ENCODE measurements around the gene WAS.

WAS gene

DNA sequence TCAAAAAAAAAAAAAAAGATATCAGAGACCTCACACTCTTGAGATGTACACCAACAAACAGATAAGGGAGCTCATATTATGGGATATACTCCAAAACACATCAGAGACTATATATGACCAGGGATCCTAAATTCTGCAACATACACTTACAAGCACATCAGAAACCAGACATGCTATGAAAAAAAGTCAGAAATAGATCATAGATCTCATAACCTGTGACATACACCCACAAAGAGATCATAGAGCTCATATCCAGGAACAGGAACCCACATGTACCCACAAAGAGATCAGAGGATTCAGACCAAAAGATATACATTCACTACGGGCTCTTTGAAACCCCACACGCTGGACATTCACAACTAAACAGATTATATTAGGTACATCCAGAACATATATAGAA, 43.0 kb downstream of the WAS start:
- TF ChIP-seq, protein P1, sequence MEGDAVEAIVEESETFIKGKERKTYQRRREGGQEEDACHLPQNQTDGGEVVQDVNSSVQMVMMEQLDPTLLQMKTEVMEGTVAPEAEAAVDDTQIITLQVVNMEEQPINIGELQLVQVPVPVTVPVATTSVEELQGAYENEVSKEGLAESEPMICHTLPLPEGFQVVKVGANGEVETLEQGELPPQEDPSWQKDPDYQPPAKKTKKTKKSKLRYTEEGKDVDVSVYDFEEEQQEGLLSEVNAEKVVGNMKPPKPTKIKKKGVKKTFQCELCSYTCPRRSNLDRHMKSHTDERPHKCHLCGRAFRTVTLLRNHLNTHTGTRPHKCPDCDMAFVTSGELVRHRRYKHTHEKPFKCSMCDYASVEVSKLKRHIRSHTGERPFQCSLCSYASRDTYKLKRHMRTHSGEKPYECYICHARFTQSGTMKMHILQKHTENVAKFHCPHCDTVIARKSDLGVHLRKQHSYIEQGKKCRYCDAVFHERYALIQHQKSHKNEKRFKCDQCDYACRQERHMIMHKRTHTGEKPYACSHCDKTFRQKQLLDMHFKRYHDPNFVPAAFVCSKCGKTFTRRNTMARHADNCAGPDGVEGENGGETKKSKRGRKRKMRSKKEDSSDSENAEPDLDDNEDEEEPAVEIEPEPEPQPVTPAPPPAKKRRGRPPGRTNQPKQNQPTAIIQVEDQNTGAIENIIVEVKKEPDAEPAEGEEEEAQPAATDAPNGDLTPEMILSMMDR (IDR thresholded peaks at IDR 0.05; ENCODE audit: insufficient read depth, low read depth, low read length, missing control alignments) = no peak
- DNase-seq (ENCODE audit: low read depth) = no peak
- no peak overlapping the region for H3K4me3 ChIP-seq (ENCODE audit: low read length)

DNA sequence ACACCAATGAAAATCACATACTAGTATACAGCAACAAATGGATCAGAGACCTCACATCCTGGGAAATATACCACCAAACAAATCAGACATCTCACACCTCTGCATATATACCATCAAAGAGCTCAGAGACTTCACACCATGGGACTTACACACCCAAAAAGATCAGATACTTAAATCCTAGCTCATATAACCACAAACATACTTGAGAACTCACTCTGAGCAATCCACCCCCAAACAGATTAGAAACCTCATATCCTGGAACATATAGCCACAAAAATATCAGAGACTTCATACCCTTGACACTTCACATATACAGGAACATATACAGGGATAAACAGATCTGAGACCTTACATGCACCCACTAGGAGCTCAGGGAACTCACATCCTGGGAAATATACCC, 45.1 kb downstream of the WAS start:
- no peak overlapping the region for H3K4me3 ChIP-seq (ENCODE audit: low read length)
- no peak for DNase-seq (ENCODE audit: low read depth)
- TF ChIP-seq, protein P1 (IDR thresholded peaks at IDR 0.05; ENCODE audit: insufficient read depth, low read depth, low read length, missing control alignments) = no peak

DNA sequence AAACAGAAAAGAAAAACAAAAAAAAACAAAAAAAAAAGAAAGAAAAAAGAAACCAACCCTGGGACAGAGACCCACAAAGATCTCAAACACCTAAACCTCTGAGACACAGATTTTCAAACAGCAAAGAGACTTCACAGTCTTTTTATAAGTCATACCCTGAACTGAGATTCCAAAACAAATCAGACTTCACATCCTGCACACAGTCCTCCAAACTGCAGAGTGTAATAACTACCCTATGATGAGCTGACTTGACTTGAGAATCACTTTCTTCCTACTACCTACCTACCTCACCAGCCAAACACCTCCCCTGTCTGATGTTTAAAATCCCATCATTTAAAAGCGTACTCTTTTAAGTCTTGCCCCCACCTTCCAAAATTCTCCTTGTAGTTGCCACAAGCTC, 52.7 kb downstream of the WAS start:
- TF ChIP-seq, protein P1 (IDR thresholded peaks at IDR 0.05; ENCODE audit: insufficient read depth, low read depth, low read length, missing control alignments) = no peak
- no peak for DNase-seq (ENCODE audit: low read depth)
- H3K4me3 ChIP-seq (ENCODE audit: low read length) = peak overlapping the region; percentile 46

DNA sequence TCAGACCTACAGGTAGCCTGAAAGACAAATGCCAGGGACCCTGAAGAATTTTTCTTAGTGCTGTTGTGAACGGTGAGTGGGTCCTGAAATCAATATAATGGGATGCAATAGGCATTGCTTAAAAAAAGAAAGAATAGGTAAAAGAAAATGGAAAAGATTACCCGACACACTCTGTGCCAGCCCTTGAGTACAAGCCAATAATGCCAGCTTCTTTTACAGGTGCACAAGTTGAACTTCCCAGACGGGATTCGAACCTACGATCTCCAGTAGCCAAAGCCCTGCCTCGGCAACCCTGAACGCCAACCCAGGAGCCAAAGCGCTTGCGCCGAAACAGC, 53.2 kb downstream of the WAS start:
- TF ChIP-seq, protein P1 (IDR thresholded peaks at IDR 0.05; ENCODE audit: insufficient read depth, low read depth, low read length, missing control alignments) = no peak
- DNase-seq (ENCODE audit: low read depth) = no peak
- peak overlapping the region; percentile 46 for H3K4me3 ChIP-seq (ENCODE audit: low read length)

DNA sequence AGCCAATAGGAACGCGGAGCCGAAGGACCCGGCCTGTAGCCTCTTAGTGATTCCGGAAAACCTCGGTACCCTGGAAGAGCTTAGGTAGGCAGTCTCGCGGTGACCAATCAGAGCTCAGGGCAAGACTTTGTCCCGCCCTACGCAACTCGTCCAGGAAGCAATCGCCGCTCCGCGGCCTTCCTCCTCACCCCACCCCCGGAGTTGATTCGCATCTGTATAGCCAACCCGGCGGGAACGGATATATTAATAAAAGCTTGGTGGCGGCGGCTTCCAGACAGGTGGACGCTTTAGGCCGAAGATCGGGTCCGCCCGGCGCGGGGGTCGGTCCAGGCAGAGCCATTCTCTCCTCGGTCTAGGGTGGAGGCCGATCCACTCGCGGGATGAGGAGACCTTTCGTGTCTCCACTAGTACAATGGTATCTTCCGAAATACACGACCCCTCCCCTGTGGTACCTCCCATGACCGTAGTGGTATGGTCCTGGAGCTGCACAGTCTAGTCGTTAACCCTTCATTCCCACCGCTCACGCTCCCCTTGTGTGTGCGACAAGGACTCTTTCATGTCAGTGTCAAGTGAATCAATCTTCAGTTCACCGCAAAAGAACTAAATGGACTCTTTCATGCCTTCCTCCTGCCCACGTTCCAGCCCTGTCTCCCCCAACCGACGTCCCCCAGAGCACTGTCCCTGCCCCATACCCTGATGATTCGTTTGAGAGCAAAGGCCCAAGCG, 53.8 kb downstream of the WAS start:
- peak; percentile 96 for DNase-seq (ENCODE audit: low read depth)

DNA sequence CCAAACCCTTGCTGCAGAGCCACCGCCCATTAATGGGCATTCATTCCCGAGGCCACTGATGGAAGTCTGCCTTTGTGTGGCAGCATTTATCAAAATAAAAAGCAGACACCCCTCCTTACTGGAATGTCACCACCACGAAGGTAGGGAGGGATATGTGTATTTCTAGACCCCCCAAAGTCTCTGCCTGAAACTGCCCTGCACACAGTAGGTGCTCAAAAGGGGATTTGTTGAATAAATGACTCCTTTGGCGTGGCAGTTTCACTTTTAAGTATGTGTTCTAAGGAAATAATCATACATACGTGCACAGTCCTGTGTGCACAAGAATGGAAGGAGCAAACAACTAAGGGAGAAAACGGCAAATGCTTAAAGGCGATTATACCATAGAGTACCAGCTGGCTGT, 54.3 kb downstream of the WAS start:
- TF ChIP-seq, protein P1 (IDR thresholded peaks at IDR 0.05; ENCODE audit: insufficient read depth, low read depth, low read length, missing control alignments) = no peak
- peak overlapping the region; percentile 55 for H3K4me3 ChIP-seq (ENCODE audit: low read length)
- DNase-seq (ENCODE audit: low read depth) = no peak

More for the DNA sequence above, 53.8 kb downstream of the WAS start:
- H3K4me3 ChIP-seq (ENCODE audit: low read length) = peak overlapping the region; percentile 55
- TF ChIP-seq, protein P1 (IDR thresholded peaks at IDR 0.05; ENCODE audit: insufficient read depth, low read depth, low read length, missing control alignments) = no peak

Measured in epithelial cell of esophagus (primary cell).